H1 (cell line): ENCODE data around the gene ABHD6. TPM values are rescaled to one million over a fixed set of nuclear protein-coding genes. Genes with fewer than 3 reads are reported as not detected.

Experiments
- BCL11A ChIP-seq, 2 experiments: IDR thresholded peaks; one replicate each; pipeline ENCODE4 v1.6.1; 2011; ENCODE audit warnings: low read depth in 2 of 2, low read length in 2 of 2, mild to moderate bottlenecking in 2 of 2
- CTBP2 ChIP-seq: IDR thresholded peaks from 2 replicates; pipeline ENCODE4 v1.7.0; 2011; ENCODE audit warnings: borderline replicate concordance, mild to moderate bottlenecking, moderate library complexity, mixed read lengths, low read length; ENCODE audit not compliant: insufficient read depth, insufficient read length
- RNF2 ChIP-seq: fragments of 200-900, 300-1000 bp; sonication (generic); IDR thresholded peaks from 2 replicates; pipeline ENCODE4 v1.7.1; 2016; ENCODE audit warnings: borderline replicate concordance, low read depth, mild to moderate bottlenecking, antibody characterized with exemption, low read length; ENCODE audit not compliant: poor library complexity, severe bottlenecking; ENCODE audit errors: missing control alignments
- ZNF274 ChIP-seq: IDR thresholded peaks from 2 replicates; pipeline ENCODE4 v1.7.0; 2012; ENCODE audit warnings: low read length, borderline replicate concordance; ENCODE audit errors: extremely low read depth
- polyA plus RNA-seq, 7 experiments: library from polyadenylated mRNA; depleted of rRNA in 3 of 7; stranded (reverse) in 5 of 7; unstranded in 2 of 7; fragments of >200 nt in 5 of 7; fragments of 200-250 nt in 2 of 7; gene quantifications; 1 replicate in 5 of 7; 2 replicates in 1 of 7; 4 replicates in 1 of 7; pipeline versions ENCODE4 v1.2.1 to v1.2.3, GENCODE V29; 2011 to 2013; ENCODE audit warnings: missing spikeins in 2 of 7, mixed read lengths in 2 of 7
- total RNA-seq: library from RNA; stranded (reverse); fragmentation: NEBNext Ultra II Directional; extraction: Animal tissue kit (Norgen Biotek cat#: 25700); gene quantifications from 2 replicates; pipeline ENCODE4 v1.2.1, GENCODE V29; 2021

The ABHD6 gene
- total and polyA plus RNA-seq, 2 of the 8 experiments (the other 6 are each of a cell fraction or from before 2014, with no cell fraction given), result 5.9 to 6.6 TPM

DNA sequence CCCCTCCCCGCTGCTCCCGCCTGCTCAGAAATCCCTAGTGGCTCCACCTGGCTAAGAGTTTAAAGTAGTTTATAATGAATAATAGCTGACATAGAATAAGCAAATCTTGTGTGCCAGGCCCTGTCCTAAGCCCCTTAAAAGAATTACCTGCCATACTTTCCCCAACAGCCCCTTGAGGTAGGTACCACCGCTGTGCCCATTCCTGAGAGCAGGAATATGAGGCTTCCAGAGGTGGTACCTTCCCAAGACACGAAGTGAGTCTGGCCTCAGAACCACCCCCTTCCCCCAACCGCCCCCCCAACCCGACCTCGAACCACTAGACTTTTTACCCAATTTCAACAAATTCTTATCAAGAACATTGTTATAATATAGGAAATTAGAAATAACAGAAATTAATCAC lies 1.2 kb downstream of the ABHD6 start (continued):
- TF ChIP-seq CTBP2, result no peak
- no peak for TF ChIP-seq RNF2
- TF ChIP-seq ZNF274, result no peak
- TF ChIP-seq BCL11A (IDR thresholded peaks at IDR 0.05; ENCODE audit: low read depth in 2 of 2, low read length in 2 of 2), result no peak
